Calu3 (cell line): ENCODE data around the gene FBXO2. TPM values are rescaled to one million over a fixed set of nuclear protein-coding genes. Genes with fewer than 3 reads are reported as not detected.

Experiments used
- BruUV-seq: library from RNA; stranded (reverse); fragments of 400-500 nt; replicated peaks from 2 replicates; lab custom pipeline; 2021; lab: Mats Ljungman, UMichigan
- CTCF ChIA-PET: fragments of 300-600 bp; sonication (Branson Sonifier 250); formaldehyde crosslinking; loops from one replicate; lab custom pipeline; 2022; ENCODE audit warnings: antibody characterized with exemption; lab: Charles Lee
- DNase-seq: peaks from one replicate; pipeline ENCODE4 v3.0.0; 2022
- H3K27ac Mint-ChIP-seq: one replicate; pipeline ENCODE4 v1.8.0; 2022; ENCODE audit warnings: mixed read lengths; ENCODE audit not compliant: unreplicated experiment
- H3K27me3 Mint-ChIP-seq: one replicate; pipeline ENCODE4 v1.8.0; 2022; ENCODE audit warnings: mixed read lengths; ENCODE audit not compliant: unreplicated experiment
- H3K36me3 Mint-ChIP-seq: one replicate; pipeline ENCODE4 v1.8.0; 2022; ENCODE audit warnings: mild to moderate bottlenecking, moderate library complexity, mixed read lengths; ENCODE audit not compliant: insufficient read depth, unreplicated experiment
- H3K4me1 Mint-ChIP-seq: one replicate; pipeline ENCODE4 v1.8.0; 2022; ENCODE audit warnings: mild to moderate bottlenecking, low read depth, mixed read lengths; ENCODE audit not compliant: unreplicated experiment
- H3K4me3 Mint-ChIP-seq: one replicate; pipeline ENCODE4 v1.8.0; 2022; ENCODE audit warnings: mild to moderate bottlenecking, low read depth, moderate library complexity, mixed read lengths; ENCODE audit not compliant: unreplicated experiment
- H3K9me3 Mint-ChIP-seq: one replicate; pipeline ENCODE4 v1.8.0; 2022; ENCODE audit warnings: low read depth, mixed read lengths; ENCODE audit not compliant: unreplicated experiment
- intact Hi-C: fragments of 100-400 bp; cut with micrococcal nuclease; formaldehyde crosslinking; loops from one replicate; pipeline ENCODE4 v1.10.0; 2022; ENCODE audit not compliant: unreplicated experiment
- total RNA-seq: library from RNA; stranded (reverse); gene quantifications from 2 replicates; pipeline ENCODE4 v1.2.3, GENCODE V29; 2022
- TF ChIP-seq, protein P1 (sequence below): fragments of 200-600 bp; IDR thresholded peaks from one replicate; pipeline ENCODE4 v1.8.0; 2022; ENCODE audit warnings: antibody characterized with exemption; ENCODE audit not compliant: unreplicated experiment

Gene FBXO2
- total RNA-seq, 1 experiment from 2014 or later: 3.3 TPM

DNA sequence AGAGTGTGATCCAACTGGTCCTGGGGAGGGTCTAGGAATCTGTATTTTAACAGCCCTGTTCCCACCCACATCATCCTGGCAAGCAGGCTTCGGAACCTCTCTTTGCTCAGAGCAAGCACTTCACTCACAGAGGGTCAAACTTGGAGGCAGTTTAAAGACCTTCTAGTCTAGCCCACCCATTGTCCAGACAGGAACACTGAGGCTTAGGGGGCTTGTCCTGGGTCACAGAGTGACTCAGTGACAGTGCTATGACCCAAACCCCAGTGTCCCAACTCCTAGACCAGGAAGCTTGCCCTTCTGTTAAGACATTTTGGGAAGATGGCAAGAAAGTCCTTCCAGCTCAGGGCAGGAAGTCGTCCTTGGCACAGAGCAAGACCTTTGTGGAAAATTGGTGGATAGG lies 36.5 kb downstream of the FBXO2 start:
- H3K27ac Mint-ChIP-seq: no peak overlapping the region
- DNase-seq: no peak
- peaks cover 81% of the 10 kb centered on the region for H3K27me3 Mint-ChIP-seq
- TF ChIP-seq, protein P1, sequence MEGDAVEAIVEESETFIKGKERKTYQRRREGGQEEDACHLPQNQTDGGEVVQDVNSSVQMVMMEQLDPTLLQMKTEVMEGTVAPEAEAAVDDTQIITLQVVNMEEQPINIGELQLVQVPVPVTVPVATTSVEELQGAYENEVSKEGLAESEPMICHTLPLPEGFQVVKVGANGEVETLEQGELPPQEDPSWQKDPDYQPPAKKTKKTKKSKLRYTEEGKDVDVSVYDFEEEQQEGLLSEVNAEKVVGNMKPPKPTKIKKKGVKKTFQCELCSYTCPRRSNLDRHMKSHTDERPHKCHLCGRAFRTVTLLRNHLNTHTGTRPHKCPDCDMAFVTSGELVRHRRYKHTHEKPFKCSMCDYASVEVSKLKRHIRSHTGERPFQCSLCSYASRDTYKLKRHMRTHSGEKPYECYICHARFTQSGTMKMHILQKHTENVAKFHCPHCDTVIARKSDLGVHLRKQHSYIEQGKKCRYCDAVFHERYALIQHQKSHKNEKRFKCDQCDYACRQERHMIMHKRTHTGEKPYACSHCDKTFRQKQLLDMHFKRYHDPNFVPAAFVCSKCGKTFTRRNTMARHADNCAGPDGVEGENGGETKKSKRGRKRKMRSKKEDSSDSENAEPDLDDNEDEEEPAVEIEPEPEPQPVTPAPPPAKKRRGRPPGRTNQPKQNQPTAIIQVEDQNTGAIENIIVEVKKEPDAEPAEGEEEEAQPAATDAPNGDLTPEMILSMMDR: no peak
- no peak overlapping the region for H3K4me3 Mint-ChIP-seq
- peaks cover under 1% of the 10 kb centered on the region for H3K9me3 Mint-ChIP-seq
- no peaks in the 10 kb centered on the region for H3K36me3 Mint-ChIP-seq
- CTCF ChIA-PET: no interaction called here
- no TSS peak for BruUV-seq
- intact Hi-C loops: no loop called here
- H3K4me1 Mint-ChIP-seq: no peaks in the 10 kb centered on the region

DNA sequence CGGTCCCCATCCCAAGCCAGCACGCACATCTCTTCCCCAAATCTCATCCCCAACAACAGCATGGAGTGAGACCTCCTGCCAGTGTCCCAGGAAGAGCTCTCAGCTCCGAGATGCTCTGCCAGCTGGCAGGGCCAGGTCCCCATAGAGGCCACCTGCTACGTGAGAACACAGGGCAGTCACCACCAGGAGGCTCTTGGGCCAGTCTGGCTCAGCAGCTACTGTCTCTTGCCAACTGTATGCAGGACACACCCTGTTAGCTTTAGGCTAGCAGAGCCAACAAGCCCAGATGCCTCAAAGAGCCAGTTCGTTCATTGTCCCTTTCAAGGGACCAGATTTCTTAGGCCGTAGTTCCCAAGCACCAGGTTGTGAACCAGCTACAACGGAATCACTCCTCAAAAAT lies 36.9 kb downstream of the FBXO2 start:
- Mint-ChIP-seq H3K4me1 (no peaks in the 10 kb centered on the region), H3K27ac (no peak overlapping the region), H3K27me3 (peaks cover 81% of the 10 kb centered on the region), H3K36me3 (no peaks in the 10 kb centered on the region), H3K9me3 (peaks cover 3% of the 10 kb centered on the region), H3K4me3 (no peak overlapping the region)
- CTCF ChIA-PET: no interaction called here
- no TSS peak for BruUV-seq
- TF ChIP-seq, protein P1: no peak
- intact Hi-C loops: no loop called here
- DNase-seq: no peak

DNA sequence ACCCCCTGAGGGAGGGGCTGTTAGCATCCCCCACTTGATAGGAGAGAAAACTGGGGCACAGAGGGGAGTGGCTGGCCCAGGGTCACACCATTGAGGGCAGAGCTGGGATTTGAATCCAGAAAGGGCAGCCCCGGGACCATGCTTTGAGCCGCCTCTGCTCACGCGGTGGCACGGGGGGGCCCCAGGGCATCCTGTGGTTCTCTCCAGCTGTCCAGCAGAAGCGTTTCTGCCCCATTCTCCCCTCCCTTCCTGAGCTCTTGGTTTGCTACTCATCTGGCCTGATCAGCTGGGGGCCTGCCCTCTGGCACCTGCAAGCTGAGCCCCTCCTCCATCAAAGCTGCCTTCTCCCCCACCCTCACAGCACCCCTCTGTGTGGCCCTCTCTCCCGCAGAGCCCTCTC lies 37.5 kb downstream of the FBXO2 start:
- H3K27me3 Mint-ChIP-seq: peaks cover 81% of the 10 kb centered on the region
- no peak for DNase-seq
- CTCF ChIA-PET: no interaction called here
- intact Hi-C loops: no loop called here
- H3K4me1 Mint-ChIP-seq: no peaks in the 10 kb centered on the region
- no peak overlapping the region for H3K27ac Mint-ChIP-seq
- H3K36me3 Mint-ChIP-seq: no peaks in the 10 kb centered on the region
- no peak overlapping the region for H3K4me3 Mint-ChIP-seq
- peaks cover 3% of the 10 kb centered on the region for H3K9me3 Mint-ChIP-seq
- no TSS peak for BruUV-seq
- TF ChIP-seq, protein P1: no peak

DNA sequence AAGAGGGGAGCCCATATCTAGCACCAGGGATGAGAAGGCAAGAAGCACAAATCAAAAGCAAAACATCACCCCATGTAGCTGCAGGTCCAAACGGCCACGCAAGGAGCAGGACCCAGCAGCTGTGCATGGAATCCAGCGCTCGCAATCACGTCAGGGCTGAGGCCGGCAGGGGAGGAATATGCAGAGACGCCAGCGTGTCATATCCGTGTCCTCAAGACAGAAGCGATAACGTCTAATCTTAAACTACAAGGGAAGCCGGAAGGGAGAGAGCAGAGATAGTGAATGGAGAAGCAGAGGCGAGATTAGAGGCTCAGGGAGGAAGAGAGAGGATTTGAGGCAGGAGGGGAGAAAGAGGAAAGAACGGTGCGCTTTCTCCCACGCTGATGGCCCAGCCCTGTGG lies 39.1 kb downstream of the FBXO2 start:
- no peak for DNase-seq
- H3K4me1 Mint-ChIP-seq: no peaks in the 10 kb centered on the region
- H3K36me3 Mint-ChIP-seq: no peaks in the 10 kb centered on the region
- intact Hi-C loops: no loop called here
- H3K27me3 Mint-ChIP-seq: peaks cover 78% of the 10 kb centered on the region
- TF ChIP-seq, protein P1: no peak
- BruUV-seq: no TSS peak
- H3K4me3 Mint-ChIP-seq: no peak overlapping the region
- H3K9me3 Mint-ChIP-seq: peaks cover 3% of the 10 kb centered on the region
- CTCF ChIA-PET: no interaction called here
- no peak overlapping the region for H3K27ac Mint-ChIP-seq
